NCI-H526 (cell line): ENCODE results near the gene ZNF92.

Experiments
- DNase-seq, 2 experiments: peaks; one replicate each; lab custom pipeline; 2025; lab: John Stamatoyannopoulos, UW

Gene ZNF92

GRCh38 chr7:65429642-65430343, 56.1 kb downstream of the ZNF92 start:
- no peak for DNase-seq

- DNase-seq, result no peak
These were observed 56.9 kb downstream of the ZNF92 start for GRCh38 chr7:65430344-65431186.

GRCh38 chr7:65434307-65434706, 60.7 kb downstream of the ZNF92 start:
- no peak for DNase-seq

GRCh38 chr7:65436163-65436562, 62.5 kb downstream of the ZNF92 start:
- DNase-seq, result no peak

- DNase-seq, result no peak
These were observed 64.9 kb downstream of the ZNF92 start for GRCh38 chr7:65438598-65438997.

- no peak for DNase-seq
These were observed 67.4 kb downstream of the ZNF92 start for GRCh38 chr7:65441010-65441409.

- no peak for DNase-seq
These were observed 70.7 kb downstream of the ZNF92 start for GRCh38 chr7:65444205-65444842.

- no peak for DNase-seq
These were observed 71.5 kb downstream of the ZNF92 start for GRCh38 chr7:65444899-65445823.

GRCh38 chr7:65447041-65447440, 73.4 kb downstream of the ZNF92 start:
- DNase-seq, result peak; percentile 3 to 32

- no peak for DNase-seq
These were observed 75.3 kb downstream of the ZNF92 start for GRCh38 chr7:65448816-65449504.

- DNase-seq, result no peak
These were observed 75.8 kb downstream of the ZNF92 start for GRCh38 chr7:65449505-65449852.
